HG03460 (cell line): ENCODE results near the gene EHBP1.

Experiments
- ATAC-seq: cut with Tn5 transposase; IDR thresholded peaks from one replicate; pipeline ENCODE4 v1.9.1; 2021; ENCODE audit not compliant: unreplicated experiment

EHBP1 gene

GRCh38 chr2:62774555-62775366 lies 69.2 kb downstream of the EHBP1 start:
- peak; percentile 62 for ATAC-seq

- ATAC-seq, result no peak
These were observed 69.8 kb downstream of the EHBP1 start for GRCh38 chr2:62775367-62775668.

- ATAC-seq, result no peak
These were observed 78.2 kb downstream of the EHBP1 start for GRCh38 chr2:62783679-62784078.

DNA sequence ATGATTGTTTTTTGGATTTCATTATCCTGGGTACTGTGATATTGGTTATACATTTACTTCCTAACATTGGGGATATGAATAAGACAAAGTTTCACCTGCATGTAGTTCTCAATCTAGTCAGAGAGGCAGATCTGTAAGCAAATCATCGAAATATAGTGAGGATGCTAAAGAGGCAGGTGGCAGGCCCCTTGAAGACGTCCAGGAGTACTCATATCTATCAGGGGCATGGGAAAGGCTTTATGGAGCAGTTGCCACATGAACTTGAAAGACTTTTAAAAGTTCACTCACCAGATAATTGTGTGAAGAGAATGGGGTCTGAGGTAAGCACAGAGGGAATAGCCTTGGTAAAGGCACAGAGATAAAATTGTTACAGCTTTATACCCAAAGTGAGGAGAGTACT lies 78.8 kb downstream of the EHBP1 start:
- ATAC-seq, result no peak

- ATAC-seq, result no peak
These were observed 79.7 kb downstream of the EHBP1 start for GRCh38 chr2:62785216-62785615.

GRCh38 chr2:62785810-62786597 lies 80.5 kb downstream of the EHBP1 start:
- no peak for ATAC-seq

DNA sequence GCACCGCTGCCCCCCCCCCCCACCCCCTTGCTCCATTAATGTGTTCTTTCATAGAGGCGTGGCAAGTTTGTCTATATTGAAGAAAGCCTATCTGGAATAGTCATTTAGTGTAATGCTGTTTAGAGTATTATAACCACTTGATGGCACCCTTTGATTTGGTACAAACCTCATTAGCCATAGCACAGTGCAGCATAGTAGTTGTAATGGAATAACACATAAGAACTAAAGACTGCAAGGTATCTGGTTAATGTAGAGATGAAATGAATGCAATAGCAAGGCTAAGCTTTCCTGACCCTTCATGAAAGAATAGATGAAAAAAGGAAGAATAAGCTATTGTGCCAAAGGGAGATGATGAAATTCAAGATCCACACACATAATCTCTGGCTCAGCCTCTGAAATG lies 81.9 kb downstream of the EHBP1 start:
- ATAC-seq, result no peak

DNA sequence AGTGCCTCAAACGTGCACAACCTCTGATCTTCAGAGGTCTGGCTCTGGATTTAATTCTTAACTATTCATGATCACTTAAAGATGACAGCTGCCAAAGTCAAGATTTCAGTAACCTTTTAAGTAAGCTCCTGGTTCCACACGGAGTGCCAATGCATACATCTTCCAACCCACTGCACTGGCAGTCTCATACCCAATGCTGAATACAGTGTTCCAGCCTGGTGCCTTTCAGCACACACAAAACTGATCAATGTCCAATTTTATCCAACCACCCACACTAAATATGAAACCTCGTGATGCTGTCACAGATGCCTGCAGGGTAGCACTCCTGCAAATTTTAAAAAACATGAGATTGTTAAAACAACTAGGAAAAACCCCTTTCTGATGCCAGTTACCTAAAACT lies 84.0 kb downstream of the EHBP1 start:
- ATAC-seq, result no peak

DNA sequence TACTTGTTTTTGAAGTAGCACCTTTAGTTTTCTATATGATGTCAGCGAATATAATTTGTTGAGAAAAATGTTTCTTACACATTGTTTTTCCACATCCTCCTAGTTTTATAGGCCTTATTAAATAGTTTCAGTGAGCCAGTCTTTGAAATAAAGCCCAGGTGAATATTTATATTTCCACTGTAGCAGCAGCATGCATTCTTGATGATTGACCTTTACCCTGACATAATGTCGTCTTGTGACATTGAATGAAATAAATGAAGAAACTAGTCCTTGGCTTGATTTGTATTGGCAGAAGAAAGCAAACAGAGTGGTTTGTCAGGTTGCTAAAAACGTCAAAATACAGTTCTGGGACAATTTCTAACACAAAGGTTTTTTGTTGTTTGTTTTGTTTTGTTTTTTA lies 84.4 kb downstream of the EHBP1 start:
- ATAC-seq, result no peak

DNA sequence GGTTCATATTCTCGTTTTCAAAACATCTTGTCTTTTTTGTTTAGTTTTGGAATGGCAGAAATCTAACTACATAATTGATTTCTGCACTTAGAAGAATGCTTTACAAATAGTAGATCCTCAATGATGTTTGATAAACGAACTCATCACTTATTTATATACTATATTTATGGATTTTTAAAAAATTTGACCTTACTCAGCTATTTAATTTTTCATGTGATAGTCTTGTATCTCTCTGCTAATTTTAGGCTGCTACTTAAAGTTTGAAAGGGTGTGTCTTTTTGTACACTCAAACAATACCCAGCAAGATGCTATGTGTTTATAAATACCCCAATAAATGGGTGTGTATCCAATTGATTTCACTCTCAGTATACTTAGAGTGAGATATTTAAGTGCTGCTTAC lies 86.9 kb downstream of the EHBP1 start:
- ATAC-seq, result no peak

DNA sequence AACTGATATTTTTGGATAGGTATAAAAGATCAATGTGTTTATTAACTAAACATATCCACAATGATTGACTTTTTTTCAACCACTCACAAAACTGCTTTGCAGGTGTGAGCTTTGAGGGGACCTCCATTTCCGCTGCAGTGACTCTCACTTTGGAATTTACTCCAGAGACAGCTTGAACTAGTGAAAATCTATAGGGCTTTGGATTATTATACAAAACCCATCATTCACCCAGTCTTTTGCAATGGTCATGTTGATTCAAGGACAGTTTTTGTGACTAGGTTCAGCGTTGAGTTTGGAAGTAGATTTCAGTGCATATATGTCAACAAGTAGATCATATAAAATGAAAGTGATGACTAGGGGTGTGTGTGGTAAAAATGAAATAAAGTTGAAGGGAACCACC lies 87.7 kb downstream of the EHBP1 start:
- no peak for ATAC-seq

GRCh38 chr2:62794791-62795190 lies 89.3 kb downstream of the EHBP1 start:
- ATAC-seq, result no peak

DNA sequence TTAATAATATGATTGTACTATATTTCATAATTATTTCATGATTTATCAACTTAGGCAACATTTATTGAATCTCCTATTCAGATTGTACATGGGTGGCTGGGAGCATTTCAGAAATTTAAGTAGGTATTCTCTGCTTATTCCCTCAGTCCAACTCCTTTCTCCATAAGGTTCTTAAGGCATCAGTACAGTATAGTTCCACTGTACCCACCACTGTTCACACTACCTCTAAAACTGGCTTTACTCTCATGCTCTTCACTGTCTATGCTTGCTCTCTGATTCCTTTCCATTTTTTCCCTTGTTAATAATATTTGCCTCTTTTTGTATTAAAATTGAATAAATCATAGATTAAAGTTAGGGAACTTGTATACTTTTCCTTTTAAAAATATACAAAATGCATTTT lies 89.8 kb downstream of the EHBP1 start:
- no peak for ATAC-seq

DNA sequence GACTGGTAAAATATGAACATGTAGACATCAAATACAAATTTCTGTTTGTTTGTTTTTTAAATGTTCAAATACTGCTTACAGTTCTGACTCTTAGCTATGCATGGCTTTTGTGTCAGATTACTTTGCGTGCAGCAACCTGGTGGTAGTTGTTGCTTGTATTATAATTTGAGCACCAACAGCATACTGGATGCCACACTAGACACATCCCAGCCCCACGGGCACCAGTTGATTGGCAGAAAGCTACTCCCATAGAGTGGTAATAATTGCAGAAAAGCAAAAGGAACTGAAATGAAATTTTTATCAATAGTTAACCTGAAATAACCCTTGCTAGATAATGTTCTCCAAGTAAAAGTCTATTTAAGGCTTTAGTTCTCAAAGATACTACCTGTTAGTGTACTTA lies 91.6 kb downstream of the EHBP1 start:
- no peak for ATAC-seq

DNA sequence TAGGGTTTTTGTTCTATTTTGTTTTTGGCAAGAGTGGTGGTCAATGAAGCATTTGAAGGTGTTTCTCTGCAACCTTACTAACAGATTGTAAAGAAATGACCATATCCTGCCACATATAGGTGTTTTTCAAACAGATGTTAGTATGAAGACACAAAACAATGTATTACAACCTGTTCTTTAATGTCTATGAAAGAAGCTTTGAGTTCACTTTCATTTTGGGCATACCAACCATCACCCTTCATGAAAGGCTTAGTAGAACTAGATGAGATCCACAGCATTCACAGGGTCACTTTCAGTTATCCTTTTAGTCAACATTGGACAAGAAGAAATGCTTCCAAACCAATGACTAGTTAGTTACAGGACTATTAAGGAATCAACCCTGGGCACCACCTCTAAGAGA lies 95.1 kb downstream of the EHBP1 start:
- ATAC-seq, result no peak

DNA sequence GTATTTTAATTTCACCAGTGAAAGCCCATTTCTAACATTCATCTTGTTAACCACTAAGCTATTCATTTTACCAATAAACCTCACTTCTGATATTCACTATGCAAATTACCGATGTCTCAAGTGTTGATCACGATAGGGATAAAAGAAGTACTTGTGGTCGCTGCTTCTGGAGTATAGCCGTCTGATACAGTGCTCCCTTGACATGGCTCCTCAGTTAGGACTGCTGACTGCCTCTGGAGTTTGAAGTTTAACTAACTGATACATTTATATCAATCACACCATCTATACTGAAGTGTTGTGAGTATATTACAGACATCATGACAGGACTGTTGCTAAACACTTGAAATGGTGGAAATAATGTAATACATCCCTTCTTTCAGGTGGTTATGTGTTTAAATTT lies 95.6 kb downstream of the EHBP1 start:
- ATAC-seq, result no peak

- no peak for ATAC-seq
These were observed 96.5 kb downstream of the EHBP1 start for GRCh38 chr2:62801814-62802523.

DNA sequence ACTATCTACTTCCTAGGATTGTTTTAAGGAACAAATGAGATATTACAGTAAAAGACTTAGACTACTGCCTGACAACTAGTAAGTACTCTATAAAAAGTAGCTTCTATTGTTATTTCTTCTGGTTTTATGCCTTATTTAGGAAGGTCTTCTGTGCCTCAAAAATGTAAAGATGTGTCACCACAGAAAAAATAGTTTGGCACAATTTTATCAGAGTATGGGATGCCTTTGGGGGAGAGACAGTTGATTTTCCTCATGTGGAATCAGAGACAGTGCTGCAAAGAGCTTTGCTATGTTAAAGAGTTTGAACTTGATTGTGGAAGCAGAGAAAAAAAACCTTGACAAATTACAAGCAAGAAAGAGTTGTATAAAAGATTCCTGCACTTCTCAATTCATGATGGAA lies 98.4 kb downstream of the EHBP1 start:
- no peak for ATAC-seq

GRCh38 chr2:62806231-62806630 lies 100.7 kb downstream of the EHBP1 start:
- no peak for ATAC-seq

- ATAC-seq, result no peak
These were observed 103.0 kb downstream of the EHBP1 start for GRCh38 chr2:62808554-62808953.

GRCh38 chr2:62811086-62811485 lies 105.6 kb downstream of the EHBP1 start:
- ATAC-seq, result no peak

- no peak for ATAC-seq
These were observed 106.5 kb downstream of the EHBP1 start for GRCh38 chr2:62811972-62812371.
